IMR-90 (cell line): ENCODE results near the gene SH3RF1. TPM values are rescaled to one million over a fixed set of nuclear protein-coding genes. Genes with fewer than 3 reads are reported as not detected.

Experiments
- CHD1 ChIP-seq: IDR thresholded peaks from 2 replicates; pipeline ENCODE4 v1.6.1; 2012; ENCODE audit warnings: low read depth, low read length, improper control_type of control experiment
- MAFK ChIP-seq: IDR thresholded peaks from 2 replicates; pipeline ENCODE4 v1.6.1; 2012; ENCODE audit warnings: low read depth, low read length, improper control_type of control experiment
- polyA plus RNA-seq, 3 experiments: library from polyadenylated mRNA; depleted of rRNA; stranded (reverse); fragments of >200 nt; gene quantifications; 2 replicates each; pipeline ENCODE4 v1.2.3, GENCODE V29; 2012; ENCODE audit warnings: low replicate concordance in 1 of 3
- total RNA-seq: library from RNA; depleted of rRNA; stranded (reverse); fragments of >200 nt; gene quantifications from 2 replicates; pipeline ENCODE4 v1.2.3, GENCODE V29; 2012
- TF ChIP-seq, protein P1 (sequence below): conservative IDR thresholded peaks from 2 replicates; pipeline ENCODE4 v1.5.1; 2012; ENCODE audit warnings: mild to moderate bottlenecking, low read depth, low read length, improper control_type of control experiment

The SH3RF1 gene
- total and polyA plus RNA-seq, 2 of the 4 experiments (the other 2 are of a cell fraction), result 22.0 to 29.8 TPM

DNA sequence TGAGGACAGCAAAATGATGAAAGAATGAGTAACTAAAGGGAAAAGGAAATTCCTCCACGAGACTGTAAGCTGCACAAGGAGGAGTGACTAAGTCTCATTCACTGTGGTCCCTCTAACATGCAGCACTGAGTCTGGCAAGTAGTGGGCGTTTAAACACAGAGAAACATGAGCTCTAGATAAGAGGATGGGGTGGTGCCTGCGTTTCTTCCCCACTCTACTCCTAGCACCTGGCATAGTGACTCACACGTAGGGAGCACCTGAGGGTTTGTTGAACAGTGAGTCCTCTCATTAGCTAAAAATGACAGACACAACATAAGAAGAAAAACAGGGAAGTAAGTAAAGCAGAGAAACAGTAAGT, 154.9 kb downstream of the SH3RF1 start (continued):
- TF ChIP-seq, protein P1, sequence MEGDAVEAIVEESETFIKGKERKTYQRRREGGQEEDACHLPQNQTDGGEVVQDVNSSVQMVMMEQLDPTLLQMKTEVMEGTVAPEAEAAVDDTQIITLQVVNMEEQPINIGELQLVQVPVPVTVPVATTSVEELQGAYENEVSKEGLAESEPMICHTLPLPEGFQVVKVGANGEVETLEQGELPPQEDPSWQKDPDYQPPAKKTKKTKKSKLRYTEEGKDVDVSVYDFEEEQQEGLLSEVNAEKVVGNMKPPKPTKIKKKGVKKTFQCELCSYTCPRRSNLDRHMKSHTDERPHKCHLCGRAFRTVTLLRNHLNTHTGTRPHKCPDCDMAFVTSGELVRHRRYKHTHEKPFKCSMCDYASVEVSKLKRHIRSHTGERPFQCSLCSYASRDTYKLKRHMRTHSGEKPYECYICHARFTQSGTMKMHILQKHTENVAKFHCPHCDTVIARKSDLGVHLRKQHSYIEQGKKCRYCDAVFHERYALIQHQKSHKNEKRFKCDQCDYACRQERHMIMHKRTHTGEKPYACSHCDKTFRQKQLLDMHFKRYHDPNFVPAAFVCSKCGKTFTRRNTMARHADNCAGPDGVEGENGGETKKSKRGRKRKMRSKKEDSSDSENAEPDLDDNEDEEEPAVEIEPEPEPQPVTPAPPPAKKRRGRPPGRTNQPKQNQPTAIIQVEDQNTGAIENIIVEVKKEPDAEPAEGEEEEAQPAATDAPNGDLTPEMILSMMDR, result peak; percentile 49
- 0 out of 2 replicates have a peak, but pooled peaks have one; percentile 20 for TF ChIP-seq MAFK
- no peak for TF ChIP-seq CHD1
